ENCODE results near the gene MITF.

Gene MITF

DNA sequence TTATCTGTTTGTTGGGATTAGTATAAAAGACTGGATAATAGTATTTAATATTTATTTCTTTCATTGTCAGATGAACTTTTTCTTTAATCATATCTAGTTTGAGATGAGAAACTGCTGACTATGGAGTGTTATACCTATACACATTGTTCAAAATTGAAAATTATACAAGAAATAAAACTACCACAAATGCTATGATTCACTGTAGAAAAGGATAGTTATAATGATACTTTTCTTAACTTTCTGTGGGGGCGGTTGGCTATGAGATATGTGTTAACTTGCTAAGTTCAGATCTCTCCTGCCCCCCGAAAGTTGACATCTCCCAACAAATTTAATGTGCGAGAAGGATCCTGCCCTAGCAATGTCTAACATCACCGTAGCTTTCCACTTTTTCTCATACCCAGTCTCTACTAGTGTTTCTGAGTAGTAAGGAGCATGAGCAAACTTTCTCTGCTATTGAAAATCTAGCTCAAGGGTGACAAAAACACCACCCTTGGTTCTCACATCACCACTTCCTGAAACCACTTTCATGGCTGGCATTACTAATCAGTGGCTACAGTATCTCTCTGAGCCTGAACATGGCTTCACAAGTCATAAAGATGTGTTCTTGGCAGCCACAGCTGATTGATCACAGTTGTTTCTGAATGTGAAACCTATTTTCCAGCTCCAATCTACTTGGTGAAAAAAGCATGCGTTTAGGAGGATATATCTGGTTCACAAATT is 244.4 kb downstream of the MITF start:
- DNase-seq = no peak

DNA sequence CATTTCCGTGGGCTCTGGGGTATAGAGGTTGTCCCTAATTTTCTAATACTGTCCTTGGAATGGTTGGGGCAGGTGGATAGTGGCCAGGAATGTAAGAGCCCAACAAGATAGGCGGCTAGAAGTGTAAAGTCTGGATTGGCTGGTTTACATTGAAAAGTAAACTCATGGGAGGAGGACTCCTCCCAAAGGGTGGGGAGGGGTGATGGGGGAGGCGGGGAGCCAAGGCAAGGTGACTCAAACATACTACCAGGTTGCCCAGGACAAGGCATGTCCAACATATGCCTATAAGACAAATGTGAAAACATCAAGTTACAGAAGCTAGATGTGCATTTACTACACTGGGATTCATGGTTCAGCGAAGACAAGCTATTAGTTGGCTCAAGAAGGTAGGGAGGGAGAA is 246.0 kb downstream of the MITF start:
- no peak for DNase-seq

DNA sequence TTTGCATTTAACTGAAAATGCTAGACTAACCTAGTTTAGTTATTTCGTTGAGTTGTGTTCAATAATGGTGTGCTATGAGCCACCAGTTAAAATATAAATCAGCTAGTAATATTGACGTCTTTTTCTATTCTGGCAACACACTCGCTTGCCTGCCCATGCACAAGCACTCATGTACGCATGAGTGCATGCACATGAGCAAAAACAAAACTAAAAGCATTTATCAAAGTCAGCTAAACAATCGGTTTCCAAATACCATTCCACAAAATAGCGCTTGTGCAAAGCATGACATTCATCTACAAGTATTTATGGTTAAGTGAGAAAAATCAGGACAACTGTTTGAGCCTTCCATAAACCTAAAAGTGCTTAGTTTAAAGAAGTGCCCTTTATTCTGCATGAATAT is 247.2 kb downstream of the MITF start:
- DNase-seq = no peak

DNA sequence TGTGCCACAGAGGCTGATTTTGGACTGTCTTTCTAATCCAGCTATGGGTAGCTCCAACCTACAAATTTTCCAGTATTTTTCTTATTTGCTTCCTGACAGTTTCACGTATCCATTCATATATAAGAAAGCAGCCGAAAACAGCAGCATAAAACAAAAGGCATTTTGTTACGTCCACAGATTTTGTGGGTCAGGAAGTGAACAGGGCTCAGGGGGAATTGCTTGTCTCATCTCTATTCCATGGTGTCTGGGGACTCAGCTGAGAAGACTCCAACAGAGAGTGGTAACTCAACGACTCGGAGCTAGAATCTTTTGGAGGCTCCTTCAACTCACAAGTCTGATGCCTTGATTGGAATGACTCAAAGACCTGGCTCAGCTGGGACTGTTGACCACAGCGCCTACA is 248.6 kb downstream of the MITF start:
- no peak for DNase-seq

DNA sequence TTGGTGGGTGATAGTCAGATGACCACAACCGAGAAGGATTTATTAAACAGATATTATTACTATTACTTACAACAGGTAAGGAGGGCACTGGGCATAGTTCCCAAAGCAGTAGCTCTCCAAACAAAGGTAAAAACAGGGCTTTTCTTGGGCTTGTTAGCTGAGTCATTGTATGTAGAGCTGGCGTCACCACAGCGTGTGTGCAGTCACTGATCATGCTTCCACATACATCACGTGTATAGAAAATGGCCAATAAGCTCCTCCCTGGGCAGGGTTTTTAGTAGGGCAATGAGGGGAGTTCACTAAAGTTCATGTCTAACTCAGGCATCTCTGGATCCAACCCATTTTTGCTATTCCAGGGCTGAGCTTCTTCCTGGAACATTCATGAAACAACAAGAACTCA is 254.5 kb downstream of the MITF start:
- no peak for DNase-seq

DNA sequence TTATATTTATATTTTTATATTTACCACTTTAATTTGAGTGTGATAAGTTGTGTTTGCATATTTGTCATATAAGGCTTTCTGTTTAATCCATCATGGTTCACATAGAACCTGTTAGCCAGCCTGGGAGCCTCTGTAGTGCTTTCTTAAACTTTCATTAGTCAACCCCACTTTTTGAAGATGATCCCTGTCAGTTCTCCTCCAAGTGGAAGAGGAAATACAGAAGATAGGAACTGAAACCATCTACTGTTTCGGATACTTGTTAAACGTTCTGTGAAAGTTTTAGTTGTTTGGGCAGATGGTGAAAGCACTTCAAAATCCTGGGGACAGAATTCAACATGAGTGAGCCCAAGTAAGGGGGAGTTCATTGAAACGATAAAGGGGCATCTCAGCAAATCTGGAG is 255.7 kb downstream of the MITF start:
- DNase-seq = no peak

DNA sequence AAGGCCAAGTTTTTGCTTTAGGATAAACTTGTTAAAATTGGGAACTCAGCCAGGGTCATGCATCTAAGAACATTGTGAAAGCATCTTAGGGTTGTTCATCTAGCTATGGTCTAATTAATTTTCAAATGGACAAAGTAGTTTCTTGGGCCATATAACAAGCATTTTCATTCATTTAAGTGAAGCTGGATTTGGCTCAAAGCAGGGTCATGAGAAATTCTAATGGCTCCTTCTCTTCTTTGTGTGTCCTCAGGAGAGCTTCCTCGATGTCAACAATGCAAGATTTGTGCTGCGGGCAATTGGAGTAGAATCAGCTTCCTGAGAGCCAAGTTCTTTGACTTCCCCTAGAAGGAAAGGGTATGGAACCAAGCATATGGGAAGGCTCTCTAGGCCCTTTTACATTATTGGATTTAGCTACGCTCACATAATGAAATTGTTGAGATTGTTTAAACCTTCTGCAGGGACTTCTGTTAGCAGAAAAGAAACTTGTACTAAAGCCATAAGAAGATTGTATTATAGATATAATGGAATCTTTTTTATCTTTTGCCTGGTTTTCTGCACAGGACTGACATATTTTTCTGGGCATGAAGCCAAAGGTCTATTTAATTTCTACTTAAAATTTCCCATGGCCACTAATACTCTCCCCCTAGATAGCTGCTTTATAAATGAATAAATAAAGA is 258.5 kb downstream of the MITF start:
- no peak for DNase-seq

DNA sequence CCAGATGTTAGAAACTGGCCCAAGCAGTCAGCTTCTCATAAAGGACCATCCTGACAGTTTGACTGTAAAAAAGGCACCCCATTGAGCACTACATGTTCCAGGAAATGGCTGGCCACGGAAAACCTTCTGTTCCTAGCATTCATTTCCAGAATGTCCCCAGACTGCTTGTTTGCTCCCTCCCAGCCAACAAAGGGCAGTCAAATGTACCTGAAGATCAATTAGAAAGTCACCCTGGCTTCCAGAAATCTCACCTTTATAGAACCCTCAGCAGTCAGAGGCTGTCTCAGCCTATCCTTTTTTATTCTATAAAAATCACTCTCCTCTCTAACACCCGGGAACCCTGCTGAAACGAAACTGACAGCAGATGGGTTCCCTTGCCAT is 259.5 kb downstream of the MITF start:
- no peak for DNase-seq

DNA sequence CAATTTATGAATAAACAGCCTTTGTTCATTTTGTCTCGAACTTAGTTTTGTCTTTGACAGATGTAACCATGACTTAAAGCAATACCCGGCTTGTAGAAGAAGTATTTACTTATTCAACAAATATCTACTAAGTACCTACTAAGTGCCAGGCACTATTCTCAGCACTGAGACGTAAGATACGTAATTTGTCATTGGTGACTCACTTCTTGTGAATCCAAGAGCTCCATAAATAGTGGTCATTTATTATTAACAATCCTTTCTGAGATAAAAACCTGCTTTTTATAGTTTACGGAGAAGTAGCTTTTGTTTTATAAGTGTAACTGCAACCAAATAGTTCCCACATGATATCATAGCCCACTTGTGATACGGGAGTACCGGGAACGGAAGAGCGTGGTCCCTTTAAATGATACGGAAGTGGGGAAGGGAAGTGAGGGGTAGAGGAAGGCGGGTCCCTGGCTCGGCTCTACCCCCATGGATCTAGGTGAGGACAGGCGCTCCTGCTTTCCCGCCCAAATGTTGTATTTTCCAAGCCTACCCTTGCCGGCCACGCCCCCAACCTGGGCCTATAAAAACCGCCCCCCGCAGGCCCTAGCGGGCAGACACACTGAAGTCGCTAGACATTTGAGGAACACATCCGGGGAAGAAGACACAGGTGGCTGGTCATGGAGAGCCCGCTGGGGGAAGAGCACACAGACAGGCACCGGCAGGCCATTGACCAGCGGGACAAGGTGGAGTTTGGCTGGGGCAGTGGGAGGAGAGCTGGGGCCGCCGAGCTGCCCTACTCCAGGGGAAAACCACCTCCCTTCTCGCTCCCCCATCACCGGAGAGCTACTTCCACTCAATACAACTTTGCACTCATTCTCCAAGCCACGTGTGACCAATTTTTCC is 260.1 kb downstream of the MITF start, which contains the start of gene SAMMSON:
Gene SAMMSON (plus strand): TSS at position 594 of the 888 bp plus-strand sequence.
- DNase-seq = no peak

DNA sequence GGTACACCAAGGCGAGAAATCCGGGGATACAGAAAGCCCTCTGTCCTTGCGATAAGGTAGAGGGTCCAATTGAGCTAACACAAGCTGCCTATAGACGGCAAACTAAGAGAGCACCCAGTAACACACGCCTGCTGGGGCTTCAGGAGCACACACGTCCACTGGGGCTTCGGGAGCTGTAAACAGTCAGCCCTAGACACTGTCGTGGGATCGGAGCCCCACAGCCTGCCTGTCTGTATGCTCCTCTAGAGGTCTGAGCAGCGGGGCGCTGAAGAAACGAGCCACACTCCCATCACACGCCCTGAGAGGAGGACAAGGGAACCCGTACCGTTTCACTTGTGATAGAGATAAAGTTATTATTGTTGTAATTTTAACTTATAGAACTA is 260.8 kb downstream of the MITF start:
- no peak for DNase-seq

DNA sequence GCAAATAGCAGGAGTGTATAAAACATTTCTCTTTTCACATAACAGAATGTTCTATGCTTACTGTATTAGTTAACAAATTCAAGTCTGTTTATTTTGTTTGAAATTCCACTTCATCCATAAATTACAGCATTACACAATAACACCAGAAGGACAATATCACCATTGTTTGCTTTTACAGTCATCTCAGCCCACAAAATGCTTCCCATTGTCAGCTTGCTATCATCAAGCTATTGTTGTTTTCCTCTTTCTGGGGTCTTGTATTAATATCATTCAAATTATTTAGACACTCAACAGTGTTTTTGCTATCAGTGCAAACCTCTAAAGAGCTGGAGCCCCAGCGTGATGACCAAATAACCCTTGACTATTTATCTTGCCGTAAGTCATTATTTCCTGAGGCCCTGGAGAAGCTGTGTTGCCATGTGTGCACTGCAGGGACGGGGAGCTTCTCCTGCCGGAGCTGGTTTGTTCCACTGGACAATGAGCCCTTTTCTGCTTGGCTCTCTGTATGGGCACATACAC is 261.4 kb downstream of the MITF start:
- no peak for DNase-seq

DNA sequence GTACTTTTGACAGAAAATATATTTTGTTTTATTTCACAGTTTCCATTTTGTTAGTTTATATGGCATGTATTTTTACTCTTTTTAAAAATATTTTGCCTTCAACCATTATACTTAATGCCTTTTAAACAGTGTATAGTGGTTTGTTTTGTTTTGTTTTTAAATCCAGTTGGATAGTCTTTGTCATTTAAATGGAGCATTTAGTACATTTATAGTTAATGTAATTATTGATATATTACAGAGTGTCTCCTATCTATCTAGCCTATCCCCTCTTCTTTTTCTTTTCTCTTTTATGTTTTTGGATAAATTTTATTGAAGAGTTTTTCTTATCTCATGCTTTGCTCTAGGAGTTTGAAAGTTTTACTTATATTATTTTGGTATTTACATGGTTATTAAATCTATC is 263.9 kb downstream of the MITF start:
- no peak for DNase-seq

DNA sequence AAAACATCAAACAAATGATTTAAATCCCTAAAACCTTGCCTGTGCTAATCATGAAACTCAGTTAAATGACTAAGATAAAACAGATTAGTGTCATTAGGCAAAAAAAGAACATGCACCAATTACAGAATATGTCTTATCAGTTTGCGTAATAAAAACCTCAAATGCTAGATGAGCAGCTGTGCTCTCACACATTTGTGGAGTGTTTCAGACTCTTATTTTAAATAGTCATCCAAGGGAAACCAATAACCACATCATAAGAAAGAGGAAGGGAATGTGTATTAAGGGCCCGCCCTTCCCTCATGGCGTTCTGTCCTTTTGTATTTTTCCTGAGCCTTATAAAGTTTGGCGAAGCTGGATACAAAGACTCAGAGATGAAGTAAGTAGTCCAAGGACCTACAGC is 266.8 kb downstream of the MITF start:
- DNase-seq = no peak

DNA sequence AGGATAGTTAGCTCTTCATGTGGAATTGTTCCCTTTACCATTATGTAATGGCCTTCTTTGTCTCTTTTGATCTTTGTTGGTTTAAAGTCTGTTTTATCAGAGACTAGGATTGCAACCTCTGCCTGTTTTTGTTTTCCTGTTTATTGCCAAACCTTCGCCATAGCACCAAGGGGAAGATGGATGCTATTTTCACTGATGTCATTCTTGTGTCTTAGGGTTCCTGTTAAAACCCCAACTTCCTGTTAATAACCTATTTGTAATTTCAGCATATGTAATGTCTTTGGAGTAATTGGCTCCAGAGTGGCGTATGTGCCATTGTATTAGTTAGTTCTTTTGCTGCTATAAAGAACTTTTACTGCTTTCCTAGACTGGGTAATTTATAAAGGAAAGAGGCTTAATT is 271.1 kb downstream of the MITF start:
- no peak for DNase-seq

DNA sequence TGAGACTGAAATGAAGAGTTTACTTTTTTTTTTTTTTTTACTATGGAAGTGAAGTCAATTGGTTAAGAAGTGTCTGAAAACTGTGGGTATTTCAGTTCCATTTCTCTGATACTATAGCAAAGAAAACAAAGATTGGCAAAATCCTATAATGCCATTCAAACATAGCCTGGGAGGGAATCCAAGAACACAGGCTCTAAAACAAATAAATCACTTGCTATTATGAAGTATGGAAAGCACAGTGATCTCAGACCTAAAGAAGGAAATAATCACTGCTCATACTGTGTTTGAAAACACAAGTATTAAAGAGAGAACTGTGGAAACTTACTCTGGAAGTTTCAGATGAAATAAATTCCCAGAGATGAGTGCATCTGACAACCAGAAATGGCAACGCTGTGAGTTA is 272.3 kb downstream of the MITF start:
- no peak for DNase-seq

Measured in KG1 (cell line).